Fibroblast of skin of back (primary cell): Measurements from ENCODE around the gene CIB4.
"Not testable (repeated sequence)": the region's sequence is repeated elsewhere in the genome, so short reads cannot be mapped to it uniquely, and the experiment has no call there.

ENCODE experiments used
- DNase-seq: peaks from one replicate; pipeline ENCODE4 v3.0.0-alpha.2; 2013

CIB4 gene

GRCh38 chr2:26666671-26667070 lies 25.5 kb upstream of the CIB4 start:
- no peak for DNase-seq

- DNase-seq: not testable (repeated sequence)
These were observed 24.1 kb upstream of the CIB4 start for GRCh38 chr2:26665296-26665695.

- DNase-seq: no peak
These were observed 19.3 kb upstream of the CIB4 start for GRCh38 chr2:26660363-26660962.

GRCh38 chr2:26658691-26659346 lies 17.7 kb upstream of the CIB4 start:
- DNase-seq: no peak

DNA sequence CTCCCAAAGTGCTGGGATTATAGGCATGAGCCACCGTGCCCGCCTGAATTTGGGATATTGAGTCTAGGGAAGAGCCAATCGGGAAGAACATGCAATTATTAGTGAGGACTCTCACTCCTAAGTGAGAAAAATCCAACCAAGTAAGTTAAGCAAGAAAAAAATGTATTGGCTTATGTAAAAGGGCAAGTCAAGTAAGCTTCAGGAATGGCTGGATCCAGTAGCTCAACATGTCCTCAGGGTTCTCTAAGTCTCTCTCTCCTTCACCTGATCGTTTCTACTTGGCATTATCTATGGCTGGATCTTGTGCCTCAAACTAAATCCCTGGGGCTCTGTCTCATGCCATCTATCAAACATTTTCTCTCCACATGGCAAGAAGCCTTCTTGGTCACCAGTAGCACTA lies 16.1 kb upstream of the CIB4 start:
- DNase-seq: no peak

GRCh38 chr2:26655611-26656195 lies 14.5 kb upstream of the CIB4 start:
- no peak for DNase-seq

- DNase-seq: not testable (repeated sequence)
These were observed 14.0 kb upstream of the CIB4 start for GRCh38 chr2:26655120-26655519.

- DNase-seq: no peak
These were observed 12.8 kb upstream of the CIB4 start for GRCh38 chr2:26654061-26654340.

DNA sequence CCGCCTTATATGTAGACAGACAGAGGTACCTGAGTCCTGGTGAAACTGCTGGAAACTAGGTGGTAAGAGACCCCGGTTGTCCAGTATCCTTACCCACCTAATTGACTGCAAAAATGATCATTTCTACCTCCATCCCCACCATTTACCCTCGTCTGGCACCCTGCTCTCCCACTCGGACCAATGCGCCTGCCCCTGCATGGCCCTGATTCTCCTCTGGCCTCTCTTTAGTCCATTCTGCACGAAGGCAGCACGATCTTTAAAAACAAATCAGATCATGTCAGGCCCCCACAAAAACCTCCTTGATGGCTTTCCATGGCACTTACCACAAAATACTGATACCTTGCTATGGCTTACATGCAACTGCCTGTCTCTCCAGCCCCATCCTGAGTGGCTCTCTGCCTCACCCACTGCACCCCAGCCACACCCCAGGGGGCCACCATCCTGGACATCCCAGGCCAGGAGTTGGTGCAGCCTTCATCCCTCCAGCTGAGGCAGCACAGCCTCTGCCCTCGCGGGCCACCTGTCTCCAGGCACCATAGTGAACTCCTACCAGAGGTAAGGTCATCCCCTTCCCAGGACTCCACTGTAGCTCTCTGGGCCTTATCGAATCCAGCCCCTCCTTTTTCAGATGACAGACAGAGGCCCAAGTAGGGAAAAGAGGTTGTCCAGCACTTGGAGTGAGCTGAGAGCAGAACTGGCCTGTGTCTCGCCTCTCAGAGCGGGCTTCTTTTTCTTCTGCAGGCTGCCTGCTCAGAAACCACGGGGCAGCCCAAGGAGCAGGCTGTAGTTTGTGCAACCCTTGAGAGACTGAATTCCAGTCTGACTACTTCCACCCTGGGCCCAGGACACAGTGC lies 12.3 kb upstream of the CIB4 start:
- no peak for DNase-seq

DNA sequence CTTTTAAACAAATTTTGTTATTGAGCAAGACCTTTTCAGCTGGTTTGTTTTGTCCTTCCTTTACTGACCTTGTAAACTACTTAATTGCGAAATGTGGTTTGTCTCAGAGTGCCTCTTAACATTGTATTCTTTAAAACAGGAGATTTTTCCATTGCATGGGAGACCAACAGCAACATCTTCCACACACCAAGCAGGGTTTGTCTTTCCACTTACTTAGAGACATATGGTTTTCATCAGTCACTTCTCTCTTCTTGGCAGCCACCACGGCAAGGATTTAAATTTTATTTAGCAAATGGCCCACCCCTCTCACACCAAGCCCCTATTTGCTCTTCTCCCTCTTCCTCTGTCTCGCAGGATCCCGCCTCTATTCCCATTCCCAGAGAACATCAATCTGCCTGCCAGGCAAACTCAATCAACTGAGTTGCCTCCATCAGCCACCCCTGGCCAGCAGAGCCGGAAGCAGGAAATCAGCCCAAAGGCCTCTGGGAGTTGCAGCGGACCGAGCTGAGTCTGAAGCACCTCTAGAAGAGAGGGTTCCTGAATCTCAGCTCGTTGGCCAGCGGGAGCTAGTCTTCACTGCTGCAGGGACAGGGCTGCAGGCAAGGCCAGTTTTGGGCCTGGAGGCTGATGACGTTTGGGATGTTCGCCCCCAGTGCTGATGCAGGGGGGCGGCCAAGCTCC lies 11.3 kb upstream of the CIB4 start:
- DNase-seq: no peak

DNA sequence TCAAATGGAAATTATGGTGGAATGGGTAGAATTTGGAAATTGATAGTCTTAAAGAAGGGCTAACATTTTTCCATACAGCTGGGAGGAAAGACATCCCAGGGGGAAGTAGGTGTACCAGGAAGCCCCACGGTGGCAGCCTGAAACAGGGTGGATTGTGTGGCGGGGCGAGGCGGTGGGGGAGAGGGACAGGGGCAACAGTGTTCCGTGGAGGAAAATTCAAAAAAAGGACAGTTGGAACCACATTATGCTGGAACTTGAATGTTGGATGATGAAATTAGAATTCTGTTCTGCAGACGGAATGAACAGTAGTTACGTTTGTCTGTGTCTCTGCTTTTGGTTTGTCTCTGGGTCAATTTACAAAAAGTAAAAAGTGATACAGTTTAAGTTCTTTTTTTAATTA lies 10.6 kb upstream of the CIB4 start:
- DNase-seq: no peak

DNA sequence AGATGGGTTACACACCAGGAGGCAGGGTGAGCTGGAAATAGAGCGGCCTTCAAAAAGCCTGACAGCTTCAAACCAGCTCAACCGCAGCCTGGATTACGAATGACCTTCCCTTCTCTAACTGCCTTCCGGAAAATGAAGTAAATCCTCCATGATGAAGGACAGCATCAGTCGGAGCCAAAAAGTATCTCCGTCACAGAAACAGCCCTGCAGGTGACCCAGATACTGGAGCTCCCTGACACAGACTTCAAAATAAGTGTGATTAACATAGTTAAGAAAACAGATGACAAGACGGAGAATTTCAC lies 10.3 kb upstream of the CIB4 start:
- DNase-seq: no peak

DNA sequence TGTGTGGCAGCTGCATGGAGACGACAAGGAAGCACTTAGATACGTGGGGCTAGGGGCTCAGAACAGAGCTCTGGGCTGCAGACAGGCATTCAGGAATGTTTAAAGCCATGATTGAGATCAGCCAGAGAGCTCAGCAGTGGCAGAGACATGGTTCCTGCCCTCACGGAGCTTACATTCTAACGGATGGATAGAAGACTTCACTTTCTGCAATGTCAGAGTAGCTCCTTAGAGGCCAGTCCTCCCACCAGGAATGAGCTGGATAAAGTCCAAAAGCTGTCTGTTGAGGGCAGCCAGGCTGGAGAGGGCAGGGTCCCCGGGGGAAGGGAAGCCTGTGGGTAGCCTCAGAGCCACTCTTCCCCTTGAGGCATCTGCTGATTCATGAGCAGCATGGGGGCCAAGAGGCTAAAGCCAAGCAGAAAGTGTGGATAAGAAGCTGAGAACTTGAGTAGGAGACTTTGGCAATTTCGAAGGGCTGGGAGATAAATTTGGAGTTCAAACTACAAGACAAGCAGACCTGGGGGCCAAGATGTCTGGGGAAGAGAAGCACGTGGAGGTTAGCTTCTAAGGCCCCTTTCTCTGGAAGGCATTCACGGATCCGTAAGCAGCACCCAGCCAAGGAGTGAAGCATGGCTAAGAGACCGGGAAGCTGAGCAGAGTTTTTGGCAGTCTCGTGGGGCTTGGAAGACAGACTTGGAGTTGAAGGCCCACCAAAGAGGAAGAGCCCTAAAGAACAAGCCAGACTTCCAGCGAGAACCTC lies 9.7 kb upstream of the CIB4 start:
- no peak for DNase-seq

GRCh38 chr2:26649992-26650712 lies 9.0 kb upstream of the CIB4 start:
- no peak for DNase-seq

- no peak for DNase-seq
These were observed 8.2 kb upstream of the CIB4 start for GRCh38 chr2:26649322-26649721.

DNA sequence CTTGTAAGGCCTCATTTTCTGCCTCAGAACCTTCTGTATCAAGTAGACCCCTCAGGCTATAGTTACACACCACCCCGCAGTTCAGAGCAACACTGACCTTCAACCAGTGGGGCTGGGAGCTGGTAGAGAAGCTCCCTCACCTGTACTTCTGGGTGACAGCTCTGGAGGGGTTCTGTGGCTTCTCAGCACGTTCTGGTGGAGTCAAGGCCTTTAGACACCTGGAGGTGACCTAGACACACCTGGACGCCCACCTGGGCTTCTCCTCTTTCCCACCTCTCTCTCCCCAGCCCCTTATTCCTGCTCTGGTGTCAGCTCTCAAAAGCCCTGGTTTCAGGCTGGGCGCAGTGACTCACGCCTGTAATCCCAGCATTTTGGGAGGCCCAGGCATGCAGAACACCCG lies 7.3 kb upstream of the CIB4 start:
- DNase-seq: no peak

- DNase-seq: no peak
These were observed 6.8 kb upstream of the CIB4 start for GRCh38 chr2:26647981-26648380.

GRCh38 chr2:26646986-26647672 lies 6.0 kb upstream of the CIB4 start:
- DNase-seq: no peak

- DNase-seq: no peak
These were observed 4.6 kb upstream of the CIB4 start for GRCh38 chr2:26645762-26646161.

- DNase-seq: no peak
These were observed 3.1 kb upstream of the CIB4 start for GRCh38 chr2:26644188-26644835.

- DNase-seq: no peak
These were observed 1.3 kb upstream of the CIB4 start for GRCh38 chr2:26642429-26642828.
